NCI-H1436 (cell line): Measurements from ENCODE around the gene GRIN2A.
"Not testable (repeated sequence)": the region's sequence is repeated elsewhere in the genome, so short reads cannot be mapped to it uniquely, and the experiment has no call there.

ENCODE experiments used
- DNase-seq: peaks from one replicate; lab custom pipeline; 2025; lab: John Stamatoyannopoulos, UW

GRIN2A gene

GRCh38 chr16:9911989-9912388 is 270.2 kb downstream of the GRIN2A start:
- DNase-seq, result no peak

- no peak for DNase-seq
Measured at GRCh38 chr16:9911231-9911630, 271.0 kb downstream of the GRIN2A start.

- no peak for DNase-seq
Measured at GRCh38 chr16:9909072-9909825, 273.0 kb downstream of the GRIN2A start.

- no peak for DNase-seq
Measured at GRCh38 chr16:9908613-9909012, 273.6 kb downstream of the GRIN2A start.

- DNase-seq, result no peak
Measured at GRCh38 chr16:9907752-9908151, 274.5 kb downstream of the GRIN2A start.

GRCh38 chr16:9906218-9906617 is 276.0 kb downstream of the GRIN2A start:
- no peak for DNase-seq

GRCh38 chr16:9904526-9904925 is 277.7 kb downstream of the GRIN2A start:
- DNase-seq, result no peak

- no peak for DNase-seq
Measured at GRCh38 chr16:9900576-9900975, 281.7 kb downstream of the GRIN2A start.

GRCh38 chr16:9898555-9898954 is 283.7 kb downstream of the GRIN2A start:
- no peak for DNase-seq

GRCh38 chr16:9898124-9898523 is 284.1 kb downstream of the GRIN2A start:
- no peak for DNase-seq

GRCh38 chr16:9895817-9896216 is 286.4 kb downstream of the GRIN2A start:
- DNase-seq, result no peak

GRCh38 chr16:9885876-9886275 is 296.4 kb downstream of the GRIN2A start:
- DNase-seq, result no peak

GRCh38 chr16:9885467-9885866 is 296.8 kb downstream of the GRIN2A start:
- DNase-seq, result no peak

GRCh38 chr16:9875981-9876380 is 306.2 kb downstream of the GRIN2A start:
- not testable (repeated sequence) for DNase-seq

- DNase-seq, result no peak
Measured at GRCh38 chr16:9874219-9874618, 308.0 kb downstream of the GRIN2A start.

- DNase-seq, result no peak
Measured at GRCh38 chr16:9870962-9871361, 311.3 kb downstream of the GRIN2A start.

- DNase-seq, result no peak
Measured at GRCh38 chr16:9869776-9870175, 312.5 kb downstream of the GRIN2A start.

GRCh38 chr16:9868606-9869149 is 313.6 kb downstream of the GRIN2A start:
- DNase-seq, result no peak

GRCh38 chr16:9867176-9867575 is 315.1 kb downstream of the GRIN2A start:
- no peak for DNase-seq

- DNase-seq, result no peak
Measured at GRCh38 chr16:9864461-9864860, 317.8 kb downstream of the GRIN2A start.

GRCh38 chr16:9862327-9862726 is 319.9 kb downstream of the GRIN2A start:
- no peak for DNase-seq

- no peak for DNase-seq
Measured at GRCh38 chr16:9860876-9861275, 321.4 kb downstream of the GRIN2A start.

- no peak for DNase-seq
Measured at GRCh38 chr16:9859701-9860327, 322.4 kb downstream of the GRIN2A start.
